Neuronal stem cell (in vitro differentiated cells): ENCODE results near the gene CMTM2.
A peak's percentile ranks its signal among the peaks of the same experiment; 100 is the strongest.

Experiments
- DNase-seq: peaks from one replicate; pipeline ENCODE4 v3.0.0-alpha.2; 2013; ENCODE audit warnings: low spot score
- H2AFZ ChIP-seq: one replicate; pipeline ENCODE4 v1.6.1; 2013; ENCODE audit warnings: mild to moderate bottlenecking, low read length, inconsistent platforms
- H2AK5ac ChIP-seq: 2 replicates; pipeline ENCODE4 v1.6.1; 2013; ENCODE audit warnings: low read depth, mild to moderate bottlenecking, inconsistent platforms, low read length, moderate library complexity, mixed read lengths
- H2BK120ac ChIP-seq: 2 replicates; pipeline ENCODE4 v1.6.1; 2013; ENCODE audit warnings: low read depth, mild to moderate bottlenecking, inconsistent platforms, low read length, moderate library complexity, mixed read lengths
- H2BK12ac ChIP-seq: one replicate; pipeline ENCODE4 v1.6.1; 2013; ENCODE audit warnings: low read length, inconsistent platforms
- H2BK15ac ChIP-seq: 2 replicates; pipeline ENCODE4 v1.6.1; 2013; ENCODE audit warnings: mild to moderate bottlenecking, low read length, inconsistent platforms, mixed read lengths
- H2BK5ac ChIP-seq: one replicate; pipeline ENCODE4 v1.6.1; 2013; ENCODE audit warnings: inconsistent platforms, mild to moderate bottlenecking, low read length, moderate library complexity
- H3K14ac ChIP-seq: one replicate; pipeline ENCODE4 v1.6.1; 2013; ENCODE audit warnings: low read length, inconsistent platforms
- H3K18ac ChIP-seq: 2 replicates; pipeline ENCODE4 v1.6.1; 2013; ENCODE audit warnings: low read length, inconsistent platforms
- H3K23ac ChIP-seq: 2 replicates; pipeline ENCODE4 v1.6.1; 2013; ENCODE audit warnings: low read depth, mild to moderate bottlenecking, mixed read lengths, low read length, inconsistent platforms; ENCODE audit not compliant: poor library complexity
- H3K27ac ChIP-seq: replicated peaks from 3 replicates; pipeline ENCODE4 v1.5.1; 2013; ENCODE audit warnings: low read length, inconsistent platforms
- H3K27me3 ChIP-seq, 3 experiments: 2 replicates each; pipeline ENCODE4 v1.6.1; 2013; ENCODE audit warnings: low read length in 3 of 3, mild to moderate bottlenecking in 2 of 3, inconsistent platforms in 1 of 3, low read depth in 1 of 3, mixed read lengths in 1 of 3, moderate library complexity in 1 of 3; ENCODE audit not compliant: control insufficient read depth in 3 of 3, insufficient read depth in 3 of 3
- H3K36me3 ChIP-seq, 2 donors: replicated peaks in 1 of 2; 2 replicates each; pipeline ENCODE4 v1.6.1; 2013; ENCODE audit warnings: low read length in 2 of 2; ENCODE audit not compliant: control insufficient read depth in 2 of 2, insufficient read depth in 2 of 2
- H3K4ac ChIP-seq: 2 replicates; pipeline ENCODE4 v1.6.1; 2013; ENCODE audit warnings: inconsistent platforms, mild to moderate bottlenecking, low read length, moderate library complexity
- H3K4me1 ChIP-seq, 2 donors: 1 replicate in 1 of 2; 2 replicates in 1 of 2; pipeline ENCODE4 v1.6.1; 2013; ENCODE audit warnings: low read length in 2 of 2, low read depth in 1 of 2; ENCODE audit not compliant: control insufficient read depth in 2 of 2, insufficient read depth in 1 of 2
- H3K4me2 ChIP-seq: one replicate; pipeline ENCODE4 v1.6.1; 2013; ENCODE audit warnings: mild to moderate bottlenecking, low read length, inconsistent platforms; ENCODE audit not compliant: insufficient read depth, poor library complexity, severe bottlenecking
- H3K4me3 ChIP-seq, 2 donors: 2 replicates each; pipeline ENCODE4 v1.5.1; 2013; ENCODE audit warnings: low read length in 2 of 2, mild to moderate bottlenecking in 2 of 2, inconsistent platforms in 1 of 2, moderate library complexity in 1 of 2
- H3K79me1 ChIP-seq: one replicate; pipeline ENCODE4 v1.6.1; 2013; ENCODE audit warnings: low read depth, mild to moderate bottlenecking, inconsistent platforms, low read length, moderate library complexity
- H3K9ac ChIP-seq: one replicate; pipeline ENCODE4 v1.6.1; 2013; ENCODE audit warnings: mild to moderate bottlenecking, low read depth, low read length, inconsistent platforms; ENCODE audit not compliant: poor library complexity
- H3K9me3 ChIP-seq, 2 donors: replicated peaks in 1 of 2; 2 replicates each; pipeline versions ENCODE3 to v1.6.1; 2013; ENCODE audit warnings: low read length in 2 of 2, mild to moderate bottlenecking in 2 of 2, inconsistent platforms in 1 of 2, low read depth in 1 of 2, mixed read lengths in 1 of 2, moderate library complexity in 1 of 2; ENCODE audit not compliant: control insufficient read depth in 2 of 2, insufficient read depth in 1 of 2
- H4K8ac ChIP-seq: one replicate; pipeline ENCODE4 v1.6.1; 2013; ENCODE audit warnings: low read depth, mild to moderate bottlenecking, inconsistent platforms, low read length, moderate library complexity
- H4K91ac ChIP-seq: one replicate; pipeline ENCODE4 v1.6.1; 2013; ENCODE audit warnings: low read length, low read depth, mild to moderate bottlenecking, inconsistent platforms; ENCODE audit not compliant: poor library complexity
- WGBS, 2 donors: extraction: QIAGEN DNeasy Blood & Tissue Kit; methylation state at CpG; one replicate each; pipeline ENCODE4 v1.1.7; 2013; ENCODE audit warnings: missing lambda C conversion rate in 2 of 2, mixed read lengths in 1 of 2; ENCODE audit not compliant: insufficient read length in 2 of 2, insufficient replicate concordance in 1 of 2; ENCODE audit errors: extremely low coverage in 2 of 2; 5-methylcytosine and 5-hydroxymethylcytosine counted together

Gene CMTM2

DNA sequence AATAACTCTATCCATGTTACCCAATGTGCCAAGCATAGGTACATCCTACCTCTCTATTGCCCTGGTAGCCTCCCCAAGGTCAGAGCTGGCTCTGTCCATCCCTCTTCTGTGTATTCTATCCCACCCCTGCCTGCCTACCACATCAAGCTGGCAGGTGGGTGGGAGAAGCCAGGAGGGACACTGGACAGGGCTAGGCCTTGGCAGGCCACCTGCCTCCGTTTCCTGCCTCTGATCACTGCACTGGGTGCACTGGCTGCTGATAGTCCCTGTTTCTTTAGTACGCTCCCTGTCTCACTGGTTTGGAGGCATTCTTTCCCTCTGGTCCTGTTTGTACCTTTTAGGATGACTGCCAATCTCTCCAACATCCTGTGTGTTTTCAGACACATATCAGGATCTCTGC lies 42.0 kb upstream of the CMTM2 start:
- Histone ChIP-seq H2BK12ac (no peak overlapping the region), H3K36me3 (peaks cover 0 to 52% of the 10 kb centered on the region in 2 donors), H3K4me1 (peaks cover 2 to 3% of the 10 kb centered on the region in 2 donors), H3K27ac (no peak overlapping the region), H2AFZ (no peak overlapping the region), H2AK5ac (no peak overlapping the region), H2BK5ac (no peak overlapping the region), H3K4me3 (no peak overlapping the region), H3K79me1 (no peaks in the 10 kb centered on the region), H3K4me2 (no peak overlapping the region), H2BK120ac (no peak overlapping the region), H4K91ac (no peak overlapping the region), H3K23ac (no peak overlapping the region), H3K9ac (peak overlapping the region; percentile 61), H3K18ac (no peak overlapping the region), H3K27me3 (no peaks in the 10 kb centered on the region), H4K8ac (no peak overlapping the region), H3K4ac (no peak overlapping the region), H2BK15ac (no peak overlapping the region), H3K14ac (no peak overlapping the region), H3K9me3 (no peaks in the 10 kb centered on the region)
- no peak for DNase-seq
- no CpG with 5 or more reads among the region's 2 CpGs for WGBS, 2 donors

GRCh38 chr16:66538910-66539309 lies 40.4 kb upstream of the CMTM2 start:
- no peaks in the 10 kb centered on the region for H3K27me3 ChIP-seq
- no peaks in the 10 kb centered on the region for H3K79me1 ChIP-seq
- H4K8ac ChIP-seq, result no peak overlapping the region
- H2BK12ac ChIP-seq, result no peak overlapping the region
- no peak overlapping the region for H2AK5ac ChIP-seq
- no peak overlapping the region for H3K4me3 ChIP-seq
- peaks cover 0 to 55% of the 10 kb centered on the region in 2 donors for H3K36me3 ChIP-seq
- H4K91ac ChIP-seq, result no peak overlapping the region
- WGBS, 2 donors, result no CpG with 5 or more reads among the region's 5 CpGs
- H3K4me2 ChIP-seq, result no peak overlapping the region
- no peak overlapping the region for H2AFZ ChIP-seq
- H2BK15ac ChIP-seq, result no peak overlapping the region
- DNase-seq, result no peak
- H3K27ac ChIP-seq, result no peak overlapping the region
- H3K18ac ChIP-seq, result no peak overlapping the region
- H3K9ac ChIP-seq, result no peak overlapping the region
- H3K4ac ChIP-seq, result no peak overlapping the region
- no peaks in the 10 kb centered on the region for H3K9me3 ChIP-seq
- no peak overlapping the region for H3K14ac ChIP-seq
- H3K23ac ChIP-seq, result no peak overlapping the region
- no peak overlapping the region for H2BK5ac ChIP-seq
- no peak overlapping the region for H2BK120ac ChIP-seq
- H3K4me1 ChIP-seq, result peaks cover 2 to 6% of the 10 kb centered on the region in 2 donors

DNA sequence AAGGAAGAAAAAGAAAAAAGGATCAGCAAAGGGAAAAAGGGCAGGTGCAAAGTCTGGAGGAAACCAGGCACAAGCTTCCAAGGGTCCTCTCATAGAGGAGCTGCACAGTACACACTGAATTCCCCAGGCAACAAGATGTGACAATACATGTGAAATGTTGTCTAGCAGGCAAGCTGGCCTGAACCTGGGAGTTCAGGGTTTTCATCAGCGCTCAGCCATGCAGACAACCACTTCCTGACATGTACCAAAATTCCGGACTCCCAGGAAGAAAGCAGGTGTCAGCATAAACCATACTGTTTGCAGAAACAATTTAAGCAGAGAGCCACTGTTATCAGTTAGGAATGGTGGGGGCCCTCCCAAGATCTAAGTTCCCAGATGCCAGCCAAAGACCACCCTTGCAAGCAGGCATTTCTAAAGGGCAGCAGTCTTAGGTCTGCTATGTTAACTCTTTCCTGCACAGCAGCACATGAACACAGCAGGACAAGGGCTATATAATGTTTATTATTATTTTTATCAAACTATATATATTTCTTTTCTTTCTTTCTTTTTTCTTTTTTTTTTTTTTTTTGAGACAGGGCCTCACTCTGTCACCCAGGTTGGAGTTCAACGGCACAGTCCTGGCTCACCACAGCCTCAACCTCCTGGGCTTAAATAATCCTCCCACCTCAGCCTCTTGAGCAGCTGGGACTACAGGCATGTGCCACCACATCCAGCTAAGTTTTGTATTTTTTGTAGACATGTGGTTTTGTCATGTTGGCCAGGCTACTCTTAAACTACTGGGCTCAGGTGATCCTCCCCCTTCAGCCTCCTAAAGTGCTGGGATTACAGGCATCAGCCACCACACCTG lies 39.4 kb upstream of the CMTM2 start:
- Histone ChIP-seq H3K27ac (no peak overlapping the region), H2AFZ (no peak overlapping the region)

DNA sequence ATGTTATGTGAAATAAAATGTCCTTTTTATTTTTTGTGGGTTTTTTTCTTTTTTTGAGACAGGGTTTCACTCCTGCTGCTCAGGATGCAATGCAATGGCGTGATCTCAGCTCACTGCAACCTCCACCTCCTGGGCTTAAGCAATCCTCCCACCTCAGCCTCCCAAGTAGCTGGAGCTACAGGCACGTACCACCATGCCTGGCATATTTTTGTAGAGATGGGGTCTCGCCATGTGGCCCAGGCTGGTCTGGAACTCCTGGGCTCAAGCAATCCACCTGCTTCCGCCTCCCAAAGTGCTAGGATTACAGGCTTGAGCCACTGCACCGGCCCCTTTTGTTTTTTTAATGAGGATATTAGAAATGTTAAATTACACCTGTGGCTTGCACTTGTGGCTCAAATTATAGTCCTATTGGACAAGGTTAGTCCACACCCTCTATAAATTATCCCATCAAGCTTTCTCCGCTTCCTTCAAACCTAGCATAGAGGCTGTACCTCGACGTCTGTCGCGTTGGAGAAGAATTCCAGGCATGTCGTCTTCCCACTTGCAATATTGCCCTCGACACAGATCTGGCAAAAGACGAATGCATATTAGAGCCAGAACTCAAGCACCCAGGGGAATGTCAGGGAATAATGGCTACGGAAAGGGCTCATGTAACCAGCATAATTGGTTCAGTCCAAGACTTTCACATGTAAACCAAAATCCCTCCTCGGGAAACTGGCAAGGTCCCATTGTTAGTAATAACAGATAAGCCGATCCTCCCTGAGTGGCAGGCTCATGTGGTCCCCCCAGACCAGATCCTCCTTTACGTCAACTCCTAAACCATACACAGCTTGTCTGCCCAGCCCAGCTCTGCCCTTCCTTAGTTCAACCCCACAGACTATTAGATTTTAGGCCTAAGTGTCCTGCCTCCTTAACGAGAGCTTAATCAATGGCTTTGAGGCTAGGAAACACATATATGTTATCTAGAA lies 37.6 kb upstream of the CMTM2 start:
- no peak overlapping the region for H2BK12ac ChIP-seq
- no peaks in the 10 kb centered on the region for H3K79me1 ChIP-seq
- H3K4me3 ChIP-seq, result no peak overlapping the region
- no peak overlapping the region for H3K18ac ChIP-seq
- H2BK15ac ChIP-seq, result no peak overlapping the region
- H3K4me2 ChIP-seq, result no peak overlapping the region
- H2BK5ac ChIP-seq, result no peak overlapping the region
- no peak overlapping the region for H4K91ac ChIP-seq
- H4K8ac ChIP-seq, result no peak overlapping the region
- peaks cover 0 to 45% of the 10 kb centered on the region in 2 donors for H3K36me3 ChIP-seq
- no CpG with 5 or more reads among the region's 18 CpGs for WGBS, 2 donors
- H2BK120ac ChIP-seq, result no peak overlapping the region
- H3K9ac ChIP-seq, result no peak overlapping the region
- no peak for DNase-seq
- H2AK5ac ChIP-seq, result no peak overlapping the region
- H3K27ac ChIP-seq, result no peak overlapping the region
- no peaks in the 10 kb centered on the region for H3K9me3 ChIP-seq
- no peak overlapping the region for H2AFZ ChIP-seq
- H3K14ac ChIP-seq, result no peak overlapping the region
- H3K23ac ChIP-seq, result no peak overlapping the region
- peaks cover 2 to 6% of the 10 kb centered on the region in 2 donors for H3K4me1 ChIP-seq
- H3K4ac ChIP-seq, result no peak overlapping the region
- no peaks in the 10 kb centered on the region for H3K27me3 ChIP-seq

More for the DNA sequence above, 39.4 kb upstream of the CMTM2 start:
- Histone ChIP-seq H2BK12ac (no peak overlapping the region), H3K4me1 (peaks cover 2 to 6% of the 10 kb centered on the region in 2 donors), H3K27me3 (no peaks in the 10 kb centered on the region), H3K18ac (no peak overlapping the region), H3K4ac (no peak overlapping the region), H2AK5ac (no peak overlapping the region), H3K4me2 (no peak overlapping the region), H3K36me3 (peaks cover 0 to 47% of the 10 kb centered on the region in 2 donors), H3K4me3 (no peak overlapping the region), H2BK5ac (no peak overlapping the region), H4K91ac (no peak overlapping the region), H2BK120ac (no peak overlapping the region), H3K79me1 (no peaks in the 10 kb centered on the region), H4K8ac (no peak overlapping the region), H2BK15ac (no peak overlapping the region), H3K14ac (no peak overlapping the region), H3K9me3 (no peaks in the 10 kb centered on the region), H3K23ac (no peak overlapping the region), H3K9ac (no peak overlapping the region)
- no CpG with 5 or more reads among the region's 3 CpGs for WGBS, 2 donors
- DNase-seq, result no peak
